GM12878 (cell line): ENCODE results near the gene CCDC9. TPM values are rescaled to one million over a fixed set of nuclear protein-coding genes. Genes with fewer than 3 reads are reported as not detected.

Source experiments
- CBX3 ChIP-seq: fragments of 200-600 bp; sonication (generic); IDR thresholded peaks from 2 replicates; pipeline ENCODE4 v1.6.1; 2016; ENCODE audit warnings: low read depth, borderline replicate concordance
- CHD2 ChIP-seq: IDR thresholded peaks from 2 replicates; pipeline ENCODE4 v1.6.1; 2011; ENCODE audit warnings: low read depth, low read length, improper control_type of control experiment, borderline replicate concordance
- E2F4 ChIP-seq: IDR thresholded peaks from 2 replicates; pipeline ENCODE4 v1.6.1; 2012; ENCODE audit warnings: low read depth, low read length, improper control_type of control experiment
- ELK1 ChIP-seq: IDR thresholded peaks from 2 replicates; pipeline ENCODE4 v1.6.1; 2012; ENCODE audit warnings: low read depth, low read length, improper control_type of control experiment
- HDAC6 ChIP-seq: fragments of 200-600 bp; sonication (generic); IDR thresholded peaks from one replicate; pipeline ENCODE4 v1.8.0; 2017; ENCODE audit warnings: antibody characterized with exemption; ENCODE audit not compliant: unreplicated experiment
- IRF4 ChIP-seq: IDR thresholded peaks from 2 replicates; pipeline ENCODE4 v1.6.1; 2011; ENCODE audit warnings: low read depth, low read length
- KDM1A ChIP-seq: fragments of 200-600 bp; sonication (generic); IDR thresholded peaks from 2 replicates; pipeline ENCODE4 v1.6.1; 2016; ENCODE audit warnings: borderline replicate concordance
- MXI1 ChIP-seq: fragments of 150-350 bp; IDR thresholded peaks from 2 replicates; pipeline ENCODE4 v1.6.1; 2011; ENCODE audit warnings: low read depth, mild to moderate bottlenecking, inconsistent platforms, low read length, improper control_type of control experiment
- POLR2A ChIP-seq: IDR thresholded peaks from 2 replicates; pipeline ENCODE4 v1.6.1; 2011; ENCODE audit warnings: low read depth, mild to moderate bottlenecking, low read length
- SIX5 ChIP-seq: IDR thresholded peaks from 2 replicates; pipeline ENCODE4 v1.6.1; 2011; ENCODE audit warnings: mild to moderate bottlenecking, low read depth, low read length, moderate library complexity; ENCODE audit not compliant: severe bottlenecking
- SMAD1 ChIP-seq: fragments of 450-650 bp; IDR thresholded peaks from 2 replicates; pipeline ENCODE4 v1.6.1; 2018; ENCODE audit warnings: mild to moderate bottlenecking, low read depth; ENCODE audit not compliant: partially characterized antibody
- SUPT20H ChIP-seq: IDR thresholded peaks from 2 replicates; pipeline ENCODE4 v1.6.1; 2011; ENCODE audit warnings: low read depth, mild to moderate bottlenecking, low read length, moderate library complexity, borderline replicate concordance; ENCODE audit not compliant: control insufficient read depth
- USF2 ChIP-seq: IDR thresholded peaks from 2 replicates; pipeline ENCODE4 v1.6.1; 2011; ENCODE audit warnings: low read depth, low read length, improper control_type of control experiment, borderline replicate concordance
- ZBTB40 ChIP-seq: fragments of 450-650 bp; IDR thresholded peaks from 2 replicates; pipeline ENCODE4 v1.6.1; 2016; ENCODE audit warnings: mild to moderate bottlenecking, moderate library complexity, borderline replicate concordance
- polyA plus RNA-seq, 11 experiments: library from polyadenylated mRNA; depleted of rRNA in 4 of 11; unstranded in 6 of 11; stranded (reverse) in 5 of 11; fragments of >200 nt; fragmentation: Nextera tagmentation in 4 of 11; fragmentation: Illumina TruSeq in 1 of 11; extraction: Ambion mirVana in 4 of 11; extraction: Trizol in 1 of 11; gene quantifications; 1 replicate in 1 of 11; 2 replicates in 10 of 11; pipeline versions ENCODE4 v1.2.1 to v1.2.3, GENCODE V29; 2011 to 2016; ENCODE audit warnings: inconsistent platforms in 2 of 11, missing spikeins in 2 of 11, low read depth in 1 of 11
- total RNA-seq, 4 experiments: library from RNA; depleted of rRNA in 3 of 4; stranded (reverse); fragments of >200 nt in 3 of 4; fragmentation: Illumina TruSeq in 1 of 4; extraction: Trizol in 1 of 4; gene quantifications; 2 replicates each; pipeline versions ENCODE4 v1.2.1 to v1.2.3, GENCODE V29; 2013 to 2021
- TF ChIP-seq, protein P1 (sequence below): IDR thresholded peaks from 2 replicates; pipeline ENCODE4 v1.6.1; 2011; ENCODE audit warnings: mild to moderate bottlenecking, low read depth, low read length, moderate library complexity; ENCODE audit not compliant: insufficient replicate concordance
- TF ChIP-seq, protein P2 (sequence below): IDR thresholded peaks from 2 replicates; pipeline ENCODE4 v1.6.1; 2012; ENCODE audit warnings: mild to moderate bottlenecking, low read depth, low read length

Gene CCDC9
- total and polyA plus RNA-seq, 10 of the 15 experiments (the other 5 are each of a cell fraction or from before 2014, with no cell fraction given), result 0.18 to 17.5 (median 7.1) TPM; not detected in 1

- TF ChIP-seq ZBTB40, result no peak
- no peak for TF ChIP-seq IRF4
- TF ChIP-seq USF2, result no peak
- no peak; the same call in 1 of the 2 replicates for TF ChIP-seq MXI1
- TF ChIP-seq, protein P1, sequence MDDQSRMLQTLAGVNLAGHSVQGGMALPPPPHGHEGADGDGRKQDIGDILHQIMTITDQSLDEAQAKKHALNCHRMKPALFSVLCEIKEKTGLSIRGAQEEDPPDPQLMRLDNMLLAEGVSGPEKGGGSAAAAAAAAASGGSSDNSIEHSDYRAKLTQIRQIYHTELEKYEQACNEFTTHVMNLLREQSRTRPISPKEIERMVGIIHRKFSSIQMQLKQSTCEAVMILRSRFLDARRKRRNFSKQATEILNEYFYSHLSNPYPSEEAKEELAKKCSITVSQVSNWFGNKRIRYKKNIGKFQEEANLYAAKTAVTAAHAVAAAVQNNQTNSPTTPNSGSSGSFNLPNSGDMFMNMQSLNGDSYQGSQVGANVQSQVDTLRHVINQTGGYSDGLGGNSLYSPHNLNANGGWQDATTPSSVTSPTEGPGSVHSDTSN, result no peak
- TF ChIP-seq, protein P2, sequence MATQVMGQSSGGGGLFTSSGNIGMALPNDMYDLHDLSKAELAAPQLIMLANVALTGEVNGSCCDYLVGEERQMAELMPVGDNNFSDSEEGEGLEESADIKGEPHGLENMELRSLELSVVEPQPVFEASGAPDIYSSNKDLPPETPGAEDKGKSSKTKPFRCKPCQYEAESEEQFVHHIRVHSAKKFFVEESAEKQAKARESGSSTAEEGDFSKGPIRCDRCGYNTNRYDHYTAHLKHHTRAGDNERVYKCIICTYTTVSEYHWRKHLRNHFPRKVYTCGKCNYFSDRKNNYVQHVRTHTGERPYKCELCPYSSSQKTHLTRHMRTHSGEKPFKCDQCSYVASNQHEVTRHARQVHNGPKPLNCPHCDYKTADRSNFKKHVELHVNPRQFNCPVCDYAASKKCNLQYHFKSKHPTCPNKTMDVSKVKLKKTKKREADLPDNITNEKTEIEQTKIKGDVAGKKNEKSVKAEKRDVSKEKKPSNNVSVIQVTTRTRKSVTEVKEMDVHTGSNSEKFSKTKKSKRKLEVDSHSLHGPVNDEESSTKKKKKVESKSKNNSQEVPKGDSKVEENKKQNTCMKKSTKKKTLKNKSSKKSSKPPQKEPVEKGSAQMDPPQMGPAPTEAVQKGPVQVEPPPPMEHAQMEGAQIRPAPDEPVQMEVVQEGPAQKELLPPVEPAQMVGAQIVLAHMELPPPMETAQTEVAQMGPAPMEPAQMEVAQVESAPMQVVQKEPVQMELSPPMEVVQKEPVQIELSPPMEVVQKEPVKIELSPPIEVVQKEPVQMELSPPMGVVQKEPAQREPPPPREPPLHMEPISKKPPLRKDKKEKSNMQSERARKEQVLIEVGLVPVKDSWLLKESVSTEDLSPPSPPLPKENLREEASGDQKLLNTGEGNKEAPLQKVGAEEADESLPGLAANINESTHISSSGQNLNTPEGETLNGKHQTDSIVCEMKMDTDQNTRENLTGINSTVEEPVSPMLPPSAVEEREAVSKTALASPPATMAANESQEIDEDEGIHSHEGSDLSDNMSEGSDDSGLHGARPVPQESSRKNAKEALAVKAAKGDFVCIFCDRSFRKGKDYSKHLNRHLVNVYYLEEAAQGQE, result no peak
- TF ChIP-seq POLR2A, result peak; percentile 50; the same call in 1 of the 2 replicates
- no peak for TF ChIP-seq HDAC6
- TF ChIP-seq SIX5, result no peak
- no peak for TF ChIP-seq ELK1
- TF ChIP-seq SMAD1, result no peak
- TF ChIP-seq KDM1A, result no peak
- no peak for TF ChIP-seq E2F4
- no peak for TF ChIP-seq CHD2
- TF ChIP-seq SUPT20H, result no peak
- no peak for TF ChIP-seq CBX3
Observed at GRCh38 chr19:47230054-47230920, 26.0 kb upstream of the CCDC9 start (continued).
